NCI-H2107 (cell line): ENCODE data around the gene OR52E5.

Experiments
- DNase-seq: peaks from one replicate; lab custom pipeline; 2025; lab: John Stamatoyannopoulos, UW

The OR52E5 gene

GRCh38 chr11:5892908-5893307 lies at the start of gene OR52E5:
Gene OR52E5 (plus strand): TSS chr11:5893208. CDS start chr11:5900777, 7,569 bp downstream.
- DNase-seq = no peak

GRCh38 chr11:5846701-5847100 lies 46.3 kb upstream of the OR52E5 start:
- DNase-seq = no peak

DNA sequence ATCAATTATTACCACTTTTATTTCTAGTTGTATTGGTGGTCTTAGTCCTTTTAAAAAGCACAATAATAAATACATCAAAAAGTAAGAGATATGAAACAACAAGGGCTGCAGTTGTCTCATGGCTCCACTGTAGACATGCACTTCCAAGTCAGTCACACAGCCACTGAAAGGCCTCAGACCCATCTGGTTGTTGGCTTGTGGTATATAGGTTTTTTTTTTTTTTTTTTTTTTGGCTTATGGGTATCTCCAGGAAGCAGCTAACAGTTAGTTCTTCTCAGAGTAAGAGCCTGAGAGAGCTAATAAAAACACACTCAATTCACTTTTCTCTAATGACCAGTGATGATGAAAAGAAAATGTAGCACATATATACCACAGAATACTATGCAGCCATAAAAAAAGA lies 45.3 kb upstream of the OR52E5 start:
- DNase-seq = no peak

DNA sequence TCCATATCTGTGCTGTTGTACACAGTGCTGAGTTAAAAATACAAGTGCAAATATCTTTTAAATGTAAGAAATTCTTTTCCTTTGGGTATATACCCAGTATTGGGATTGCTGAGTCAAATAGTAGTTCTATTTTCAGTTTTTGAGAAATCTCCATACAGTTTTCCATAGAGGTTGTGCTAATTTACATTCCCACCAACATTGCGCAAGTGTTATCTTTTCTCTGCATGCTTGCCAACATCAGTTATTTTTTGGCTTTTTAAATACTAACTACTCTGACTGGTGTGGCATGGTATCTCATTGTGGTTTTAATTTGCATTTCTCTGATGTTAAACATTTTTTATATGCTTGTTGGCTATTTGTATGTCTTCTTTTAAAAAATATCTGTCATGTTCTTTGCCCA lies 42.0 kb upstream of the OR52E5 start:
- no peak for DNase-seq

- no peak for DNase-seq
Observed at GRCh38 chr11:5857590-5857989, 35.4 kb upstream of the OR52E5 start, which contains the start of gene OR52E8. Gene OR52E8 (minus strand): TSS chr11:5857690. CDS start chr11:5857690, 0 bp downstream.

DNA sequence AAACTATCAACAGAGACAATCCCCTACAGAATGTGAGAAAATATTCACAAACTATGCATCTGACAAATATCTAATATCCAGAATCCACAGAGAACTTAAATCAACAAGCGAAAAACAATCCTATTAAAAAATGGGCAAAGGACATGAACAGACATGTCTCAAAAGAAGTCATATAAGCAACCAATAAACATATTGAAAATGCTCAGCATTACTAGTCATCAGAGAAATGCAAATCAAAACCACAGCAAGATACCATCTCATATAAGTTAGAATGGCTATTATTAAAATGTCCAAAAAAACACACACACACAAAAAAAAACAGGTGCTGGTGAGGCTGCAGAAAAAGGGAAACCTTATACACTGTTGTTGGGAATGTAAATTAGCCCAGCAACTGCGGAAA lies 27.2 kb upstream of the OR52E5 start:
- no peak for DNase-seq

GRCh38 chr11:5878564-5878963 lies 14.4 kb upstream of the OR52E5 start:
- DNase-seq = no peak

DNA sequence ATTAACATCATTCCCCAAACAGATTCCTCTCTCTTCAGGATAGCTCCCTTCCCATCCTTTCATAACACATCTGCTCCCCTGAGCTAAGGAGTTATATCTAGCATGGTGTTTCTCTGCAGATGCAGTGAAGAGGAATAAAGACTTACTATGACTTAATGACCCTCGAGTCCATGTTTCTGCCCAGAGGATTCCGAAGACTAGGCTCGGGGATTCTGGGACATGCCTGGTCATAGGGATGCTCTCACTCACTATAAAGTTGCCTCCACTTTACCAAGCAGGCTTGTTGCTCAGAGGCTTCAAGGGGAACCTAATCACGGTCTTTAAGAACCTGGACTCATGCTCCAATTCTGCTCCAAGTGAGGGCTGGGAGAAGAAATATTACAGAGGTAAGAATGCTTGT lies 12.7 kb upstream of the OR52E5 start, which contains the start of gene OR52E4:
OR52E4 (plus strand) TSS at position 301 of the 400 bp plus-strand sequence. CDS start 3,664 bp downstream, outside the sequence.
- no peak for DNase-seq

- no peak for DNase-seq
Observed at GRCh38 chr11:5881756-5882155, 11.3 kb upstream of the OR52E5 start.

DNA sequence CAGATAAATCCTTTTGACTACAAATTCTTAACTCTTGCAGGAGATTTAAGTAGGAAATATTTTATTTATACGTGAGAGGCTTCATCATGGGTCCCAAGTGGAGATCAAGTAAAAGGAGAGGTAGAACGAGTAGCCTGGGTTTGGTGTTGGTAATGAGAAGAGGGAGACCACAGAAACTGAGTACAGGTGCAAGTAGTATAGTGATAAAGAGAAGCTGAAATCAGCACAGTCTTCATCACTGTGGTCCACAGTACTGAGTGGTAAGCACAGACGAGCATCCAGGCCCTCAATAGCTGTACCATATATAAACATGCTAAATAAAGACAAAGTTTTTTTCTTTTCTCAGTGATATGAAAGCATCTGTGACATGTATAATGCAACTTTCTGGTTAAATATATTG lies 5.8 kb upstream of the OR52E5 start:
- no peak for DNase-seq

- DNase-seq = no peak
Observed at GRCh38 chr11:5887661-5888060, 5.3 kb upstream of the OR52E5 start.

- no peak for DNase-seq
Observed at GRCh38 chr11:5891216-5891800, 1.7 kb upstream of the OR52E5 start.

DNA sequence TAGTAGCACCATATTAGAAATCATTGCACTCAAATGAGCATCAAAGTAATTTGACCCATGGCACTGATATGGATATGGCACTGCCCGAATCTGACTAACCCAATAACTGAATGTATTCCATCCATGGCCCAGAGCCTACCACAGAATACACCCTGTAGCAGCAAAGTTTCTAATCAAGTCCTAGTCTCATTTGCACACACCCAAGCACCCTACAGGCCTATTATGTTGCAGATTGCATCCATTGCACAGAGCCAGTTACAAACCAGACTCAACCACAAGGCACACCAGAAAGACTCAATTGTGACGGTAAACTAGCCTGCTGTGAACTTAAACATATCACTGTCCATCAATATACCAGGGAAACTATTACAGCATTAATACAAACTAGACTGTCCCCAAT lies 6.5 kb downstream of the OR52E5 start:
- DNase-seq = no peak

DNA sequence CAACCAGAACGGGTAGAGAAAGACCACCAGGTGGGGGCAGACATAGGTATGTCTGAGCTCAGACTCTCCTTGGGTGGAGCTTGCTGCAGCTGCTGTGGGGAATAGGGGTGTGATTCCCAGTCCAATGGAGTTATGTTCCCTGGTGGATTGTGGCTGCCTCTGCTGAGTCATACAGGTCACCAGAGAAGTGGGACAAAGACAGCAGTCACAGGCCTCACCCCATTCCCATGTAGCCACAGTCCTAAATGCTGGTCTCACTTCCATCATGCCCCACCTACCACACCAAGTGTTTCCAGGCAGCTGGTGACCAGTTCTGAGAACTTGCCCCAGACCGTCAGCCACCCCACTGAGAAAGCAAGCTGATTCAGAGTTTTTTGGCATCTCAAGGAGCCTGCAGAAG lies 17.5 kb downstream of the OR52E5 start:
- no peak for DNase-seq

DNA sequence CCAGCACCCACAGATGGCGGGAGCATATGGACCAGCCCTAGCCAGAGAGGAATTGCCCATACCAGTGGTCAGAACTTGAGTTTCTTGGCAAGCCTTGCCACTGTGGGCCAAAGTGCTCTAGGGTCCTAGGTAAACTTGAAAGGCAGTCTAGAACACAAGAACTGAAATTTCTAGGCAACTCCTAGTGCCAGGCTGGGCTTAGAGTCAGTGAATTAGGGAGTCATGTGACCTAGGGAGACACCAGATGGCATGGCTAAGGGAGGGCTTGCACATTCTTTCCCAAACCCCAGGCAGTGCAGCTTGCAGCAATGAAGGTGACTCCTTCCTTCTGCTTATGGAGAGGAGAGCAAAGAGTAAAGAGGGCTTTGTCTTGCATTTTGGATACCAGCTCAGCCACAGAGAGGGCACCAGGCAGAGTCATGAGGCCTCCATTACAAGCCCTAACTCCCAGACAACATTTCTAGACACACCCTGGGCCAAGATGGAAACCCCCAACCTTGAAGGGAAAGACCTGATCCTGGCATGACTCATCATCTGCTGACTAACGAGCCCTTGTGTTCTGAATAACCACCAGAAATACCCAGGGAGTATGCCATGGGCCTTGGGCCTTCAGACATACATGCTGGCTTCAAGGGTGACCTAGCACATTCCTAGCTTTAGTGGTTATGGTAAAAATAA lies 29.9 kb downstream of the OR52E5 start:
- DNase-seq = no peak

DNA sequence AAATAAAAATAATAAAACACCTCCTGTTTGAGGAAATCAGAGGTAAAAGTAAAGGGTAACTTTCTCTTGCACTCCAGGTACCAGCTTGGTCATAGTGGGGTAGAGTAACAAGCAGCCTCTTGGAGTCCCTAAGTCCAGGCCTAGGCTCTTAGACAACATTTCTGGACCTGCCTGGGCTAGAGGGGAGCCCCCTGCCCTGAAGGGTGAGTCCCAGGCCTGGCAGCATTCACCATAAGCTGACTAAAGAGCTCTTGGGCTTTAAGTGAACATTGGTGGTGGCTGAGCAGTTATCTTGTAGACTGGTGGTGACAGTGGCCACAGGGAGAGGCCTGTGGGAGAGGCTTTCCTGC lies 30.4 kb downstream of the OR52E5 start:
- DNase-seq = no peak

- no peak for DNase-seq
Observed at GRCh38 chr11:5923794-5924193, 30.8 kb downstream of the OR52E5 start.

DNA sequence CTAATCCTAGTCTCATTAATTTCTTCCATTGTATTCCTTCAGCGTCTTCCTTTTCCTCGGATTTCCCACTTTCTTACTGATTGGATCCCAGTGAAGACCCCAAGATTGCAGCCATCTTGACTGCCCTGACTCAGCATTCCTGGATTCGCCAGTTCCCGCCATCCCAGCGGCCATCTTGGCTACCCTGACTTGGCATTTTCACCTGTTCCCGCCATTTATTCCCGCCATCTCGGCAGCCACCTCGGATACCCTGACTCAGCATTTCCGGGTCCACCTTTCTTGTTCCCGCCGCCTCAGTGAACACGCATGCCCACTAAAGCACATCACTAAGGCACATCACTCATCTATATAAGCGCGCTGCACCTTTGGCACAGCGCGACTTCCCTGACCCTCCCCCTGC lies 35.3 kb downstream of the OR52E5 start:
- no peak for DNase-seq

- no peak for DNase-seq
Observed at GRCh38 chr11:5928811-5929210, 35.8 kb downstream of the OR52E5 start.

DNA sequence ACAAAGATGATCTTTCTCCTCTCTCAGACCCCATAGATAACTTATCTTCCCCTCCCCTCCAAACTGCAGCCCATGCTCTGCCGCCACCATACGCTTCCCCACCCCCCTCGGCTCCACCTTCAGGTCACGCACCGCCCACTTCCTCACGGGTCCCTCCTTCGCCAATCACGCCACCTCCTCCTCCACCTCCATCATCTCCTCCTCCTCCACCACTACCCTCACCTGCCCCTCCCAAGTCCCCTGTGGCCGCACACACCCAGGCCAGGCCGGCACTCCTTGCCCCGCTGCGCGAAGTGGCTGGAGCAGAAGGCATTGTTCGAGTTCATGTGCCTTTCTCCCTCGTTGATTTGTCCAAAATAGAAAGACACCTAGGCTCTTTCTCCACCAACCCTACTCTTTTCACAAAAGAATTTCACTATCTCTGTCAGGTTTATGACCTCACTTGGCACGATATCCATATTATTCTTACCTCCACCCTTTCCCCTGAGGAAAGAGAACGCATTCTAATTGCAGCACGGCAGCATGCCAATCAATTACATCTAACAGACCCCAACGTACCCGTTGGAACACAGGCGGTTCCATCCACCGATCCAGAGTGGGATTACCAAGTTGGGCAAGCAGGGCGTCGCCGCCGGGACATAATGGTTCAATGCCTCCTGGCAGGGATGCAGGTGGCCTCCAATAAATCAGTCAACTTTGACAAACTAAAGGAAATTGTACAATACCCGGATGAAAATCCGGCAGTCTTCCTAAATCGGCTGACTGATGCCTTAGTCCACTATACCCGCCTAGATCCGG lies 36.8 kb downstream of the OR52E5 start:
- no peak for DNase-seq

DNA sequence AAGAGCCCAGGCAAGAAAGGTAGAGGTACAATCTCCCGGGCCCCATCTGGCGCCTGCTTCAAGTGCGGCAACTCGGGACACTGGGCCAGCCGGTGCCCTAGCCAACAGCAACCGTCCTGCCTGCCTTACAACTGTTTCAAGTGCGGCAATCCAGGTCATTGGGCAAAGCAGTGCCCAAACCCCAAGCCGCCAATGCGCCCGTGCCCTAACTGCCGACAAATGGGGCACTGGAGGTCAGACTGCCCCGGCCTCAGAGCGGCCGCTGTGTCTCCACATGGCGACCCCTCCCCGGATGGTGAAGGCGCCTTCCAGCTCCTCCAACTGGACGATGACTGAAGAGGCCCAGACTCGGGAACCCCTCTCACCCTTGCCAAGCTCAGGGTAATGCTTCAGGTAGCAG lies 37.6 kb downstream of the OR52E5 start:
- DNase-seq = no peak

- no peak for DNase-seq
Observed at GRCh38 chr11:5931061-5931460, 38.1 kb downstream of the OR52E5 start.

DNA sequence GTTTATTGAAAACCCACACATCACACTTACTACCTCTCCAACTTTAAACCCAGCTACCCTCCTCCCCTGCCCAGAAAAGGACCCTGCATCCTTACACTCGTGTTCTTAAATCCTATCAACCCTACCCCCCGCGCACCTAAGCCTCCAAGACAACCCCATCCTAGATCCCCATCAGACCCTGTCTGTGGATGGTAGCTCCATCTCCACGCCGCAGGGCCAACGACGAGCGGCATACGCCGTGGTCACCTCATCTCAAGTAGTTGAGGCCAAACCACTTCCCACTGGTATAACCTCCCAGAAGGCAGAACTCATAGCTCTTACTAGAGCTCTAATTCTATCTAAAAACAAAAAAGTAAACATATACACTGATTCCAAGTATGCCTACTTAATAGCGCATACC lies 39.7 kb downstream of the OR52E5 start:
- no peak for DNase-seq
